Measurements from ENCODE around the gene DLG2. TPM values are rescaled to one million over a fixed set of nuclear protein-coding genes. Genes with fewer than 3 reads are reported as not detected.
"Not testable (repeated sequence)": the region's sequence is repeated elsewhere in the genome, so short reads cannot be mapped to it uniquely, and the experiment has no call there.

The DLG2 gene
- total RNA-seq, 2 donors from 2014 or later = 3.8 to 16.4 TPM

- ATAC-seq (ENCODE audit: insufficient number of reproducible peaks, low FRiP score, low read depth) = no peak
- no peak for TF ChIP-seq CTCF (IDR thresholded peaks at IDR 0.05)
- Histone ChIP-seq H3K4me1 (ENCODE audit: control insufficient read depth in 1 of 2, low read depth in 2 of 2) (no peaks in the 10 kb centered on the region), H3K4me3 (no peak overlapping the region), H3K27me3 (replicated peaks; ENCODE audit: insufficient read depth) (no peaks in the 10 kb centered on the region), H3K36me3 (no peaks in the 10 kb centered on the region), H3K27ac (no peak overlapping the region), H3K9me3 (no peaks in the 10 kb centered on the region)
- DNase-seq (ENCODE audit: low spot score) = no peak
Observed at GRCh38 chr11:85619499-85619898, 7.6 kb downstream of the DLG2 start.

GRCh38 chr11:85611643-85612042, 15.5 kb downstream of the DLG2 start:
- H3K36me3 ChIP-seq; H3K9me3 ChIP-seq; H3K4me3 ChIP-seq; H3K27ac ChIP-seq; DNase-seq (ENCODE audit: low spot score); ATAC-seq (ENCODE audit: insufficient number of reproducible peaks, low FRiP score, low read depth); H3K4me1 ChIP-seq (ENCODE audit: control insufficient read depth in 1 of 2, low read depth in 2 of 2); H3K27me3 ChIP-seq (replicated peaks; ENCODE audit: insufficient read depth): not testable (repeated sequence)

GRCh38 chr11:85609286-85609685, 17.9 kb downstream of the DLG2 start:
- ATAC-seq (ENCODE audit: insufficient number of reproducible peaks, low FRiP score, low read depth); H3K4me3 ChIP-seq; H3K9me3 ChIP-seq; DNase-seq (ENCODE audit: low spot score); H3K36me3 ChIP-seq; H3K27ac ChIP-seq; H3K27me3 ChIP-seq (replicated peaks; ENCODE audit: insufficient read depth); H3K4me1 ChIP-seq (ENCODE audit: control insufficient read depth in 1 of 2, low read depth in 2 of 2): not testable (repeated sequence)

- not testable (repeated sequence) for H3K4me1 ChIP-seq (ENCODE audit: control insufficient read depth in 1 of 2, low read depth in 2 of 2); H3K27me3 ChIP-seq (replicated peaks; ENCODE audit: insufficient read depth); H3K4me3 ChIP-seq; H3K27ac ChIP-seq; DNase-seq (ENCODE audit: low spot score); ATAC-seq (ENCODE audit: insufficient number of reproducible peaks, low FRiP score, low read depth); H3K9me3 ChIP-seq; H3K36me3 ChIP-seq
Observed at GRCh38 chr11:85608621-85609020, 18.5 kb downstream of the DLG2 start.

GRCh38 chr11:85606237-85606636, 20.9 kb downstream of the DLG2 start:
- not testable (repeated sequence) for H3K36me3 ChIP-seq; H3K27me3 ChIP-seq (replicated peaks; ENCODE audit: insufficient read depth); H3K27ac ChIP-seq; H3K4me1 ChIP-seq (ENCODE audit: control insufficient read depth in 1 of 2, low read depth in 2 of 2); H3K4me3 ChIP-seq; ATAC-seq (ENCODE audit: insufficient number of reproducible peaks, low FRiP score, low read depth); H3K9me3 ChIP-seq; DNase-seq (ENCODE audit: low spot score)

GRCh38 chr11:85603220-85603619, 23.9 kb downstream of the DLG2 start:
- Histone ChIP-seq H3K36me3 (no peaks in the 10 kb centered on the region), H3K27ac (no peak overlapping the region), H3K9me3 (no peaks in the 10 kb centered on the region), H3K27me3 (replicated peaks; ENCODE audit: insufficient read depth) (no peaks in the 10 kb centered on the region), H3K4me3 (no peak overlapping the region), H3K4me1 (ENCODE audit: control insufficient read depth in 1 of 2, low read depth in 2 of 2) (no peaks in the 10 kb centered on the region)
- ATAC-seq (ENCODE audit: insufficient number of reproducible peaks, low FRiP score, low read depth) = no peak
- TF ChIP-seq CTCF (IDR thresholded peaks at IDR 0.05) = no peak
- no peak for DNase-seq (ENCODE audit: low spot score)

GRCh38 chr11:85602526-85603213, 24.5 kb downstream of the DLG2 start:
- Histone ChIP-seq H3K27ac (no peak overlapping the region), H3K36me3 (no peaks in the 10 kb centered on the region), H3K4me3 (no peak overlapping the region), H3K27me3 (replicated peaks; ENCODE audit: insufficient read depth) (no peaks in the 10 kb centered on the region), H3K9me3 (no peaks in the 10 kb centered on the region), H3K4me1 (ENCODE audit: control insufficient read depth in 1 of 2, low read depth in 2 of 2) (no peaks in the 10 kb centered on the region)
- DNase-seq (ENCODE audit: low spot score) (no peak), ATAC-seq (ENCODE audit: insufficient number of reproducible peaks, low FRiP score, low read depth) (no peak)
- TF ChIP-seq CTCF (IDR thresholded peaks at IDR 0.05) = no peak

Measured in thoracic aorta (tissue), 2 donors.